BJ (cell line): ENCODE data around the gene SNX33. TPM values are rescaled to one million over a fixed set of nuclear protein-coding genes. Genes with fewer than 3 reads are reported as not detected.

Experiments
- CTCF ChIA-PET: fragments of 350-600 bp; formaldehyde crosslinking; extraction: SDS; loops from one replicate; lab custom pipeline; 2021; ENCODE audit warnings: antibody characterized with exemption, inconsistent platforms; lab: Yijun Ruan, JAX
- POLR2A ChIA-PET: fragments of 300-600 bp; sonication (Branson Sonifier 250); formaldehyde crosslinking; extraction: SDS; loops from one replicate; lab custom pipeline; 2021; ENCODE audit warnings: antibody characterized with exemption; lab: Charles Lee
- DNase-seq: peaks from one replicate; pipeline ENCODE4 v3.0.0-alpha.2; 2011; ENCODE audit warnings: low read depth
- H3K27me3 ChIP-seq: 2 replicates; pipeline ENCODE4 v1.6.0; 2011; ENCODE audit warnings: low read length; ENCODE audit not compliant: control insufficient read depth, insufficient read depth
- H3K36me3 ChIP-seq: 2 replicates; pipeline ENCODE4 v1.5.1; 2011; ENCODE audit warnings: low read length; ENCODE audit not compliant: control insufficient read depth, insufficient read depth
- H3K4me3 ChIP-seq: 2 replicates; pipeline ENCODE4 v1.5.1; 2011; ENCODE audit warnings: low read depth, mild to moderate bottlenecking, control low read depth, low read length
- CTCF ChIP-seq: IDR thresholded peaks from 2 replicates; pipeline ENCODE4 v1.5.1; 2011; ENCODE audit warnings: low read depth, mild to moderate bottlenecking, control low read depth, inconsistent platforms, low read length, moderate library complexity; ENCODE audit not compliant: insufficient read depth
- polyA plus RNA-seq: library from polyadenylated mRNA; depleted of rRNA; stranded (reverse); fragments of >200 nt; gene quantifications from 2 replicates; pipeline ENCODE4 v1.2.3, GENCODE V29; 2011

SNX33 gene
- polyA plus RNA-seq, 1 experiment: 23.5 TPM

- peaks cover under 1% of the 10 kb centered on the region; the same call in 1 of the 2 replicates for H3K36me3 ChIP-seq
- no peak for DNase-seq
- no peak for TF ChIP-seq CTCF
- H3K27me3 ChIP-seq: no peaks in the 10 kb centered on the region
- CTCF ChIA-PET: interaction anchor here (3.4 kb wide), 1 partner anchor 22 kb away, joined by 9 read pairs; the partner anchor contains the start of gene SNX33
- H3K4me3 ChIP-seq: no peak overlapping the region
- POLR2A ChIA-PET: no interaction called here
Measured at GRCh38 chr15:75669191-75669878, 21.6 kb downstream of the SNX33 start.

GRCh38 chr15:75669879-75670212 is 22.1 kb downstream of the SNX33 start:
- Histone ChIP-seq H3K36me3 (peaks cover 2% of the 10 kb centered on the region; the same call in 1 of the 2 replicates), H3K27me3 (no peaks in the 10 kb centered on the region), H3K4me3 (no peak overlapping the region)
- DNase-seq: no peak
- no peak for TF ChIP-seq CTCF
- ChIA-PET POLR2A (no interaction called here), CTCF (no interaction called here)

- Histone ChIP-seq H3K36me3 (peaks cover 10% of the 10 kb centered on the region), H3K27me3 (no peaks in the 10 kb centered on the region), H3K4me3 (no peak overlapping the region)
- ChIA-PET CTCF (interaction anchor here (0.7 to 3.8 kb wide), 10 partner anchors 10 to 130 kb away, joined by 3 to 18 read pairs (median 4); partner anchors contain the start of genes IMP3 and SNX33), POLR2A (interaction anchor here (0.5 kb wide), 1 partner anchor 484 kb away, joined by 3 read pairs; no protein-coding TSS in a partner anchor)
- no peak for DNase-seq
- no peak for TF ChIP-seq CTCF
Measured at GRCh38 chr15:75671730-75672602, 24.3 kb downstream of the SNX33 start.

DNA sequence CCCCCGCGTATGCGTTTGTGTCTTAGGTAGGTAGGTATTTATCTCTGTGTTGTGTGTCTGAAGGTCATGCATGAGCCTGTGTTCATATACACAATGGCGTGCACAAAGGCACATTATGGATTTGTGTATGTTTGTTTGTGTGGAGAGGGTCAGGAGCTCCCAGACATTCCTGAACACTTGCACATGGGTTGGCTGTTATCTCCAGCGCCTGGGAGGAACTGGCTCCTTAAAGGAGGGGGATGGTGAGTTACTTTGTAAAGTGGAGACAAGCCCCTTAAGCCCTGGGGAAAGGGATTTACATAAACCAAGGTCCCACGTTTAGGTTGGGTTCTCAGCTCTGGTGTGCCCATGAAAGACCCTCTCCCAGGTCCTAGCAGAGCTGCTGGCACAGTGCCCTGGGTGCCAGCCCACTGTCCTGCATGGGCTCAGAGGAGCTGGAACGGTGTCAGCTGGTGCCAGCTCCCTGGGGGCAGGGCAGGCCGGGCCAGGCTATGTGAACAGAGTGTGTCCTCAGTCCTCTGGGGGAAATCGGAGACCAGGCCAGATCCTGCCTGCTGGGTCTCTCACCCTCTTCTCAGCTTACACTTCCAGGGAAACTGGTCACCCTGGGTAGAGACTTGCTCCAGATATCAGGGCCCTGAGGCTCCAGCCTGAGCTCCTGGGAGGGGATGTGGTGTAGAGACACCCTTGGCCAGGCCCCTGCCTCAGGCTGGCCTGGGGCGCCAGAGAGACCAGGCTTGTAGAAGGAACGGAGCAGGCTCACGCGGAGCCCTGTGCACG is 25.1 kb downstream of the SNX33 start:
- no peaks in the 10 kb centered on the region for H3K27me3 ChIP-seq
- peaks cover 19% of the 10 kb centered on the region for H3K36me3 ChIP-seq
- POLR2A ChIA-PET: interaction anchor here (0.5 kb wide), 1 partner anchor 483 kb away, joined by 3 read pairs; no protein-coding TSS in a partner anchor
- H3K4me3 ChIP-seq: no peak overlapping the region
- TF ChIP-seq CTCF: no peak
- DNase-seq: no peak
- CTCF ChIA-PET: interaction anchor here (0.6 to 3.8 kb wide), 11 partner anchors 9 to 129 kb away, joined by 3 to 18 read pairs (median 4); partner anchors contain the start of genes IMP3 and SNX33
